K562 (cell line): ENCODE results near the gene RBM15. TPM values are rescaled to one million over a fixed set of nuclear protein-coding genes. Genes with fewer than 3 reads are reported as not detected.

Source experiments
- CREB1 ChIP-seq, 2 experiments: sonication (generic) in 1 of 2; formaldehyde crosslinking in 1 of 2; IDR thresholded peaks; 2 replicates each; pipeline versions ENCODE4 v1.6.1 to v1.8.0; 2012 to 2022; ENCODE audit warnings: inconsistent platforms in 1 of 2, mild to moderate bottlenecking in 1 of 2, missing genetic modification reagents in 1 of 2, moderate library complexity in 1 of 2
- EGR1 ChIP-seq: fragments of 450-650 bp; conservative IDR thresholded peaks from 2 replicates; pipeline ENCODE4 v1.6.1; 2017; ENCODE audit warnings: mild to moderate bottlenecking
- FOXJ3 ChIP-seq: sonication (generic); formaldehyde crosslinking; IDR thresholded peaks from 2 replicates; pipeline ENCODE4 v1.4.0; 2020; ENCODE audit warnings: mild to moderate bottlenecking, missing genetic modification reagents
- JUN ChIP-seq, 2 experiments: sonication (generic) in 1 of 2; formaldehyde crosslinking in 1 of 2; IDR thresholded peaks; 2 replicates each; pipeline versions ENCODE4 v1.6.1 to v1.8.0; 2012 to 2022; ENCODE audit warnings: borderline replicate concordance in 2 of 2, mild to moderate bottlenecking in 2 of 2, improper control_type of control experiment in 1 of 2, low read depth in 1 of 2, low read length in 1 of 2, missing genetic modification reagents in 1 of 2
- NRF1 ChIP-seq, 2 experiments: fragments of 450-650 bp; IDR thresholded peaks in 1 of 2; conservative IDR thresholded peaks in 1 of 2; 2 replicates each; pipeline ENCODE4 v1.6.1; 2014; ENCODE audit warnings: mild to moderate bottlenecking in 2 of 2
- SIN3A ChIP-seq, 2 experiments: fragments of 150-350 bp in 1 of 2; IDR thresholded peaks; 2 replicates each; pipeline ENCODE4 v1.6.1; 2011 to 2016; ENCODE audit warnings: borderline replicate concordance in 2 of 2, low read depth in 2 of 2, low read length in 2 of 2, mild to moderate bottlenecking in 2 of 2, moderate library complexity in 2 of 2; ENCODE audit not compliant: control insufficient read depth in 1 of 2
- SMAD3 ChIP-seq: fragments of 450-650 bp; formaldehyde crosslinking; conservative IDR thresholded peaks from 2 replicates; pipeline ENCODE4 v1.4.0; 2020; ENCODE audit warnings: mild to moderate bottlenecking
- SMAD4 ChIP-seq: fragments of 250-450 bp; sonication (Bioruptor Pico); conservative IDR thresholded peaks from 2 replicates; pipeline ENCODE4 v1.8.0; 2021; ENCODE audit warnings: inconsistent platforms, mild to moderate bottlenecking, moderate library complexity
- TEAD1 ChIP-seq, 2 experiments: fragments of 450-650 bp in 1 of 2; sonication (generic) in 1 of 2; formaldehyde crosslinking; IDR thresholded peaks; 2 replicates each; pipeline versions ENCODE4 v1.4.0 to v1.8.0; 2020 to 2022; ENCODE audit warnings: mild to moderate bottlenecking in 2 of 2, missing genetic modification reagents in 1 of 2
- ZNF354B ChIP-seq: fragments of 250-450 bp; sonication (Bioruptor Pico); IDR thresholded peaks from 2 replicates; pipeline ENCODE4 v1.4.0; 2020
- ZNF584 ChIP-seq: fragments of 200-800 bp; sonication (Bioruptor generic); IDR thresholded peaks from 2 replicates; pipeline ENCODE4 v1.6.1; 2016; ENCODE audit warnings: low read depth, mild to moderate bottlenecking, missing genetic modification characterization, missing compliant biosample characterization
- polyA plus RNA-seq, 8 experiments: library from polyadenylated mRNA; depleted of rRNA in 4 of 8; stranded (reverse) in 5 of 8; unstranded in 3 of 8; fragments of >200 nt; fragmentation: Nextera tagmentation in 2 of 8; fragmentation: Illumina TruSeq in 1 of 8; extraction: Ambion mirVana in 2 of 8; extraction: Trizol in 1 of 8; gene quantifications; 2 replicates each; pipeline versions ENCODE4 v1.2.1 to v1.2.3, GENCODE V29; 2011 to 2014; ENCODE audit warnings: inconsistent platforms in 1 of 8, missing spikeins in 1 of 8
- total RNA-seq, 7 experiments: library from RNA; depleted of rRNA in 6 of 7; stranded (reverse); fragments of >200 nt in 6 of 7; fragmentation: Illumina TruSeq in 2 of 7; extraction: Trizol in 2 of 7; gene quantifications; 2 replicates each; pipeline versions ENCODE4 v1.2.1 to v1.2.3, GENCODE V29; 2011 to 2021; ENCODE audit warnings: low replicate concordance in 1 of 7
- TF ChIP-seq, protein P1 (sequence below): sonication (generic); formaldehyde crosslinking; IDR thresholded peaks from 2 replicates; pipeline ENCODE4 v1.8.0; 2022; ENCODE audit warnings: mild to moderate bottlenecking, low read depth, missing genetic modification reagents
- TF ChIP-seq, protein P2 (sequence below): fragments of 450-650 bp; IDR thresholded peaks from 2 replicates; pipeline ENCODE4 v1.6.1; 2016; ENCODE audit warnings: borderline replicate concordance
- TF ChIP-seq, protein P3 (sequence below): sonication (generic); formaldehyde crosslinking; IDR thresholded peaks from 2 replicates; pipeline ENCODE4 v1.8.0; 2022; ENCODE audit warnings: mild to moderate bottlenecking, missing genetic modification reagents
- TF ChIP-seq, protein P4 (sequence below): fragments of 200-400 bp; formaldehyde crosslinking; IDR thresholded peaks from 2 replicates; pipeline ENCODE4 v1.6.1; 2017; ENCODE audit warnings: mild to moderate bottlenecking, low read depth, low read length, moderate library complexity

RBM15 gene
- total and polyA plus RNA-seq, 9 of the 15 experiments (the other 6 are each of a cell fraction or from before 2014, with no cell fraction given), result 2.4 to 63.4 (median 28.2) TPM

DNA sequence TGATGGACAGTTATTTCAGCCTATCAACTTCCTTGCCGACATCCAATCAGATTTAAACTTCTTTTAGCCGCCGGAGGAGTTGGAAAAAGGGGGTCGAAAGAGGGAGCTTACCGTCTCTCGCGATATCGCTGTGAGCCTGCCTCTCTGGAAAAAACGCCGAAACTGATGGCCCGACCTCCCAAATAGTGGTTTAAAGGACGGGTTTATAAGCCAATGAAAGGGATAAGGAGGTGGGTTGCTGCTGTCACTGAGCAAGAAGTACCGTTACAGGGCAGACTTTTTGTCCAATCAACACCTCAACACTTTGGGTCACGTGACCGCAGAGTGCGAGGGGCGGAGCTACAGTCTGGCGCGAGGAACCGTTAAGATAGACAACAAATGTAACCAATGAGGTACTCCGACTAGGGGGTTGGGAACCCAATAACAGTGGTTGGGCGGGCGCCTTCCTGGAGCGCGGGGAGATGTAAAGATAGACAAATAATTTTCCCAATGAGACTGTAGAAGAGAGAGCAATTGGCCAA is at the start of gene RBM15 (continued):
- TF ChIP-seq SMAD3 (CRISPR knock-in tag), result peak; percentile 57; the same call in 1 of the 2 replicates
- peak; percentile 37; the same call in 1 of the 2 replicates for TF ChIP-seq ZNF354B (CRISPR knock-in tag)
- 0 out of 4 replicates have a peak, but pooled peaks of 1 of the 2 experiments have one; percentile 0 for TF ChIP-seq NRF1 (conservative IDR thresholded peaks at IDR 0.05 in 1 of 2, IDR thresholded peaks at IDR 0.05 in 1 of 2)
- TF ChIP-seq, protein P1, sequence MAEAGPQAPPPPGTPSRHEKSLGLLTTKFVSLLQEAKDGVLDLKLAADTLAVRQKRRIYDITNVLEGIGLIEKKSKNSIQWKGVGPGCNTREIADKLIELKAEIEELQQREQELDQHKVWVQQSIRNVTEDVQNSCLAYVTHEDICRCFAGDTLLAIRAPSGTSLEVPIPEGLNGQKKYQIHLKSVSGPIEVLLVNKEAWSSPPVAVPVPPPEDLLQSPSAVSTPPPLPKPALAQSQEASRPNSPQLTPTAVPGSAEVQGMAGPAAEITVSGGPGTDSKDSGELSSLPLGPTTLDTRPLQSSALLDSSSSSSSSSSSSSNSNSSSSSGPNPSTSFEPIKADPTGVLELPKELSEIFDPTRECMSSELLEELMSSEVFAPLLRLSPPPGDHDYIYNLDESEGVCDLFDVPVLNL (CRISPR knock-in tag), result peak; percentile 95
- TF ChIP-seq JUN (IDR thresholded peaks at IDR 0.05; ENCODE audit: borderline replicate concordance, low read depth, low read length), result no peak
- TF ChIP-seq JUN (CRISPR knock-in tag; IDR thresholded peaks at IDR 0.05; ENCODE audit: borderline replicate concordance), result peak; percentile 8; the same call in 1 of the 2 replicates
- TF ChIP-seq CREB1 (IDR thresholded peaks at IDR 0.05), result 0 out of 2 replicates have a peak, but pooled peaks have one; percentile 38
- no peak for TF ChIP-seq CREB1 (CRISPR knock-in tag; IDR thresholded peaks at IDR 0.05)
- TF ChIP-seq, protein P2, sequence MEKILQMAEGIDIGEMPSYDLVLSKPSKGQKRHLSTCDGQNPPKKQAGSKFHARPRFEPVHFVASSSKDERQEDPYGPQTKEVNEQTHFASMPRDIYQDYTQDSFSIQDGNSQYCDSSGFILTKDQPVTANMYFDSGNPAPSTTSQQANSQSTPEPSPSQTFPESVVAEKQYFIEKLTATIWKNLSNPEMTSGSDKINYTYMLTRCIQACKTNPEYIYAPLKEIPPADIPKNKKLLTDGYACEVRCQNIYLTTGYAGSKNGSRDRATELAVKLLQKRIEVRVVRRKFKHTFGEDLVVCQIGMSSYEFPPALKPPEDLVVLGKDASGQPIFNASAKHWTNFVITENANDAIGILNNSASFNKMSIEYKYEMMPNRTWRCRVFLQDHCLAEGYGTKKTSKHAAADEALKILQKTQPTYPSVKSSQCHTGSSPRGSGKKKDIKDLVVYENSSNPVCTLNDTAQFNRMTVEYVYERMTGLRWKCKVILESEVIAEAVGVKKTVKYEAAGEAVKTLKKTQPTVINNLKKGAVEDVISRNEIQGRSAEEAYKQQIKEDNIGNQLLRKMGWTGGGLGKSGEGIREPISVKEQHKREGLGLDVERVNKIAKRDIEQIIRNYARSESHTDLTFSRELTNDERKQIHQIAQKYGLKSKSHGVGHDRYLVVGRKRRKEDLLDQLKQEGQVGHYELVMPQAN, result no peak
- TF ChIP-seq EGR1, result peak; percentile 75; the same call in 1 of the 2 replicates
- 0 out of 4 replicates have a peak, but pooled peaks of 1 of the 2 experiments have one; percentile 56 for TF ChIP-seq SIN3A (IDR thresholded peaks at IDR 0.05; ENCODE audit: borderline replicate concordance in 2 of 2, control insufficient read depth in 1 of 2, low read depth in 2 of 2, low read length in 2 of 2)
- TF ChIP-seq, protein P3, sequence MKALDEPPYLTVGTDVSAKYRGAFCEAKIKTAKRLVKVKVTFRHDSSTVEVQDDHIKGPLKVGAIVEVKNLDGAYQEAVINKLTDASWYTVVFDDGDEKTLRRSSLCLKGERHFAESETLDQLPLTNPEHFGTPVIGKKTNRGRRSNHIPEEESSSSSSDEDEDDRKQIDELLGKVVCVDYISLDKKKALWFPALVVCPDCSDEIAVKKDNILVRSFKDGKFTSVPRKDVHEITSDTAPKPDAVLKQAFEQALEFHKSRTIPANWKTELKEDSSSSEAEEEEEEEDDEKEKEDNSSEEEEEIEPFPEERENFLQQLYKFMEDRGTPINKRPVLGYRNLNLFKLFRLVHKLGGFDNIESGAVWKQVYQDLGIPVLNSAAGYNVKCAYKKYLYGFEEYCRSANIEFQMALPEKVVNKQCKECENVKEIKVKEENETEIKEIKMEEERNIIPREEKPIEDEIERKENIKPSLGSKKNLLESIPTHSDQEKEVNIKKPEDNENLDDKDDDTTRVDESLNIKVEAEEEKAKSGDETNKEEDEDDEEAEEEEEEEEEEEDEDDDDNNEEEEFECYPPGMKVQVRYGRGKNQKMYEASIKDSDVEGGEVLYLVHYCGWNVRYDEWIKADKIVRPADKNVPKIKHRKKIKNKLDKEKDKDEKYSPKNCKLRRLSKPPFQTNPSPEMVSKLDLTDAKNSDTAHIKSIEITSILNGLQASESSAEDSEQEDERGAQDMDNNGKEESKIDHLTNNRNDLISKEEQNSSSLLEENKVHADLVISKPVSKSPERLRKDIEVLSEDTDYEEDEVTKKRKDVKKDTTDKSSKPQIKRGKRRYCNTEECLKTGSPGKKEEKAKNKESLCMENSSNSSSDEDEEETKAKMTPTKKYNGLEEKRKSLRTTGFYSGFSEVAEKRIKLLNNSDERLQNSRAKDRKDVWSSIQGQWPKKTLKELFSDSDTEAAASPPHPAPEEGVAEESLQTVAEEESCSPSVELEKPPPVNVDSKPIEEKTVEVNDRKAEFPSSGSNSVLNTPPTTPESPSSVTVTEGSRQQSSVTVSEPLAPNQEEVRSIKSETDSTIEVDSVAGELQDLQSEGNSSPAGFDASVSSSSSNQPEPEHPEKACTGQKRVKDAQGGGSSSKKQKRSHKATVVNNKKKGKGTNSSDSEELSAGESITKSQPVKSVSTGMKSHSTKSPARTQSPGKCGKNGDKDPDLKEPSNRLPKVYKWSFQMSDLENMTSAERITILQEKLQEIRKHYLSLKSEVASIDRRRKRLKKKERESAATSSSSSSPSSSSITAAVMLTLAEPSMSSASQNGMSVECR (CRISPR knock-in tag), result 0 out of 2 replicates have a peak, but pooled peaks have one; percentile 52
- TF ChIP-seq FOXJ3 (CRISPR knock-in tag), result no peak
- peak in 1 of 2 experiments; percentile 33; a peak in 1 of 4 replicates for TF ChIP-seq TEAD1 (CRISPR knock-in tag; IDR thresholded peaks at IDR 0.05)
- TF ChIP-seq ZNF584 (CRISPR knock-in tag), result 0 out of 2 replicates have a peak, but pooled peaks have one; percentile 9
- TF ChIP-seq, protein P4, sequence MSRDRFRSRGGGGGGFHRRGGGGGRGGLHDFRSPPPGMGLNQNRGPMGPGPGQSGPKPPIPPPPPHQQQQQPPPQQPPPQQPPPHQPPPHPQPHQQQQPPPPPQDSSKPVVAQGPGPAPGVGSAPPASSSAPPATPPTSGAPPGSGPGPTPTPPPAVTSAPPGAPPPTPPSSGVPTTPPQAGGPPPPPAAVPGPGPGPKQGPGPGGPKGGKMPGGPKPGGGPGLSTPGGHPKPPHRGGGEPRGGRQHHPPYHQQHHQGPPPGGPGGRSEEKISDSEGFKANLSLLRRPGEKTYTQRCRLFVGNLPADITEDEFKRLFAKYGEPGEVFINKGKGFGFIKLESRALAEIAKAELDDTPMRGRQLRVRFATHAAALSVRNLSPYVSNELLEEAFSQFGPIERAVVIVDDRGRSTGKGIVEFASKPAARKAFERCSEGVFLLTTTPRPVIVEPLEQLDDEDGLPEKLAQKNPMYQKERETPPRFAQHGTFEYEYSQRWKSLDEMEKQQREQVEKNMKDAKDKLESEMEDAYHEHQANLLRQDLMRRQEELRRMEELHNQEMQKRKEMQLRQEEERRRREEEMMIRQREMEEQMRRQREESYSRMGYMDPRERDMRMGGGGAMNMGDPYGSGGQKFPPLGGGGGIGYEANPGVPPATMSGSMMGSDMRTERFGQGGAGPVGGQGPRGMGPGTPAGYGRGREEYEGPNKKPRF, result no peak
- TF ChIP-seq SMAD4, result peak; percentile 43; the same call in 1 of the 2 replicates
